Right forelimb (tissue), 1 donor: ENCODE data around the gene LBR.
A peak's percentile ranks its signal among the peaks of the same experiment; 100 is the strongest.

ENCODE experiments used
- DNase-seq: peaks from one replicate; pipeline ENCODE4 v3.0.0-alpha.2; 2018

Gene LBR

GRCh38 chr1:225462714-225463574 lies 35.1 kb upstream of the LBR start:
- DNase-seq = no peak

- no peak for DNase-seq
Observed at GRCh38 chr1:225462429-225462713, 34.5 kb upstream of the LBR start.

GRCh38 chr1:225461533-225462428 lies 33.9 kb upstream of the LBR start:
- DNase-seq = no peak

- DNase-seq = no peak
Observed at GRCh38 chr1:225460737-225461532, 33.1 kb upstream of the LBR start.

- DNase-seq = no peak
Observed at GRCh38 chr1:225460021-225460736, 32.3 kb upstream of the LBR start.

GRCh38 chr1:225458222-225458631 lies 30.4 kb upstream of the LBR start:
- no peak for DNase-seq

GRCh38 chr1:225454733-225455132 lies 26.9 kb upstream of the LBR start:
- no peak for DNase-seq

- no peak for DNase-seq
Observed at GRCh38 chr1:225453797-225454648, 26.2 kb upstream of the LBR start.

- peak; percentile 35 for DNase-seq
Observed at GRCh38 chr1:225451840-225452515, 24.1 kb upstream of the LBR start.

- peak; percentile 21 for DNase-seq
Observed at GRCh38 chr1:225451340-225451739, 23.5 kb upstream of the LBR start.

GRCh38 chr1:225450491-225451191 lies 22.8 kb upstream of the LBR start:
- peak; percentile 36 for DNase-seq

- DNase-seq = peak; percentile 5
Observed at GRCh38 chr1:225449774-225450173, 21.9 kb upstream of the LBR start.

GRCh38 chr1:225449261-225449660 lies 21.4 kb upstream of the LBR start:
- DNase-seq = peak; percentile 3

GRCh38 chr1:225448146-225448805 lies 20.4 kb upstream of the LBR start:
- peak; percentile 2 for DNase-seq

GRCh38 chr1:225447650-225448089 lies 19.8 kb upstream of the LBR start:
- DNase-seq = peak; percentile 61

GRCh38 chr1:225446981-225447615 lies 19.3 kb upstream of the LBR start:
- no peak for DNase-seq

GRCh38 chr1:225446595-225446960 lies 18.7 kb upstream of the LBR start:
- peak; percentile 39 for DNase-seq

- peak; percentile 13 for DNase-seq
Observed at GRCh38 chr1:225445639-225446594, 18.1 kb upstream of the LBR start.
